ENCODE results near the gene CEP72.

DNA sequence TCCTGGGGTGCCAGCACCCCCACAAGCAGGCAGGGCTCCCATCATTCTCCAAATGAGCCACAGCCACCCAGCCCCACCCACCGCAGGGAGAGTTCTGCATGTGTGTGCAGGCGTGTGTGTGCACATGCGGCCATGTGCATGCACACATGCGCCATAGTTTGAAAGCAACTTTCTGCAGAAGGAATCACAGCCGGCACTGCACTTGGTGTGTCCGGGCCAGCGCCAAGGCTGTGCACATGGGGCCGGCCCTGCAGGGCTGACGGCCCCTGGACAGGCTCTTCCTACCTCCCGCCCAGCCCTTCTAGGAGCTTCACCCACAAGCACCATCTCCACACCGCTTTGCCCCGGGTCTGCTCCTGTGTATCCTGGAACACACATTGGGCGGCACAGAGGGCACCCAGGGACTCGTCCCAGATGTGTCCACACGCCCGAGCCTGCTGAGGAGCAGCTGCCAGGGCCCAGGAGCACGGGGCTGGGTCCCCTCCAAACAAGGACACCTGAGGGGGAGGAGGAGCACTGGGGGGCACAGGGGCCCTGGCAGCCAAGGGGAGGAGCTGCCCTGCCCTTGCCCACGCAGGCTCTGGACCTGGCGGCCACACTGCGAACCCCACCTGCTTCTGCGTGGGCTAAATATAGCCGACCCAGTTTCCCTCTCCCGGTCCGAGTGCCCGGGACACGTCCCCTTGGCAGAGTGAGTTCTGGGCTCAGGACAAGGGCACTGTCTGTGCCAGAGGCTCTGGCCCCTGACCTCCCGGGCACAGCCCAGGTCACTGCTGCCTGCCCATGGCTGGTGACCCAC lies 61.9 kb downstream of the CEP72 start:
- peak in 1 of 12 donors; percentile 6 for TF ChIP-seq CTCF (IDR thresholded peaks at IDR 0.05)
- no peak for TF ChIP-seq POLR2A (IDR thresholded peaks at IDR 0.05)

Measured in heart left ventricle (tissue), 13 donors.